ENCODE results near the gene GDPD5.

The GDPD5 gene

DNA sequence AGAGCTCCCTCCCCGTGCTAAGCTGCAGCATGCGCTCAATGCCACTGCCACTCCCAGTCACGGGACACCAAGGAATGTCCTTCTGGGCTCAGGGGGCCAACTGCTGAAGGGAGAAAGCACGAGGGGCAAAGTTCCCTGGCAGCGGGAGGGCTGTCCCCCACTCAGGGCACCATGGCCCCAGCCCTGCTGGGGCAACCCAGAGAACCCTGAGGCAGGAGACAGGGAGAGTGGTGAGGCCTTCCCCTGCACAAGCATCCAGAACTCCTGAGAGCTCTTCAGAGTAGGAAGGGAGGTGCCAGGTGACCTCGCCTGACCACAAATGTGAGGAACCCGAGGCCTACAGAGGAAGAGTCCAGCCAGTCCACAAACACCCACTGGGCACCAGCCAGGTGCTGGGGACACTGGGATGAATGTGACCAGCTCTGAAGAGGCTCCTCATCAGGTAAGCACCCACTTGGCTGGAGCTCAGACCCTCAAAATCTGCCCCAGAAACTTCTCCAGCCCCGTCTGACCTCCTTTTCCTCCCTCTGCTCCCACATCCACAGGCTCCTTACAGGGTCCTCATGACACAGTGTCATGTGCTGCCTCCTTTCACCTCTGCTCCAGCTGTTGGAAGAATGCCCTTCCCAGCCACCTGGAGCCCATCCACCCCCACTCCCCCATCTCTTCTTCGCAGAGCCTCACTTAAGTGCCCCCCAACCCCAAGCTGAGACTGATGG lies 15.6 kb downstream of the GDPD5 start:
- DNase-seq = no peak

DNA sequence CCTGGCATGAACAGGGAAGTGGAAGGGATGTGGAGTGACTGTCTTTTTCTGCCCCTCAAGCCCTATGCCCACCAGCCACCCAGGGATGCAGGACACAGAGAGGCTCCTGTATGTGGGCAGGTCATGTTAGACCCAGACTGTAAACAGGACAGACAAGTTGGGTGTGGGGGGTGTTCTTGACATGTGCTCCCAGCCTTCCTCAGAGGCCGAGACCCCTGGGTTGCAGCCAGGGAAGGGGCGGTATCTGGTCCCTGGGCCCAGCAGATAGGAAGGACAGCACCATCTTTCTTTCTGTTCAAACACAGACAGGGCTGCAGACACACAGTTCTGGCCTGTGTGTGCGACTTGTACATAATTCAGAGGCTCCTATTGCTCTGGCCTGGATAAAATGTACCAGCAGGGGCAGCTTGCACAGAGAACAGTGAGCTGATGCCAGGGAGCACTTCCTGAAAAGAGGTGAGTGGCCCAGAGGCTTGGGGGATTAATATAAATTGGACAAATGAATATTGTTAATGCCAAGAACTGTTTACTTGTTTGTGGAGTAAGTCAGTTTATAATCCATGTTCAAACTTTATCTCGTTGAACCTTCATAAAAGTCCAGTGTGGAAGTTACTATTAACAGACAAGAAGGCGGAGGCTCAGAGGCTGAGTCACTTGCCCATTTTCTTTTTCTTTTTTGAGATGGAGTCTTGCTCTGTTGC lies 16.6 kb downstream of the GDPD5 start:
- DNase-seq = no peak

DNA sequence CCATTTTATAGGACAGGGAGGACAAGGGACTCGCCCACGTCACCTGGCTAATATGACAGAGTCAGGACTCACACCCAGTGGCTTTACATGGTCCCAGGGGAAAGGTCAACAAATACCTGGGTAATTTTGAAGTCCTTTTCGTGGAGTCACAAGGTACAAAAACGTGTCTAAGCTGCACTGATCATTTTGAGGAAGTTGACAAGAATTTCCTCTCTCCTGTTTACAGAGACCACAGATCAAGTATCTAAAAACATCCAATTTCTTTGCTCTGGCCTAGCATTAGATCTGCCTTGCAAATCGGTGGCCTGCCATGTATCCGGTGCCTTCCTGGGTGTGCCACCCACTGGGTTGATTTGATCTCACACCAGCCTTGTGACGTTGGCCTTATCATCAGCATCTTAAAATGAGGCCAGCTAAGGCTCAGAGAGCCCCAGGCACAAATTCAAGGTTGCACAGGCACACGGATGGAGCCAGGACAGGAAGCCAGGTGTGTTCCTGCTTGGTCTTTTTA lies 17.6 kb downstream of the GDPD5 start:
- no peak for DNase-seq

DNA sequence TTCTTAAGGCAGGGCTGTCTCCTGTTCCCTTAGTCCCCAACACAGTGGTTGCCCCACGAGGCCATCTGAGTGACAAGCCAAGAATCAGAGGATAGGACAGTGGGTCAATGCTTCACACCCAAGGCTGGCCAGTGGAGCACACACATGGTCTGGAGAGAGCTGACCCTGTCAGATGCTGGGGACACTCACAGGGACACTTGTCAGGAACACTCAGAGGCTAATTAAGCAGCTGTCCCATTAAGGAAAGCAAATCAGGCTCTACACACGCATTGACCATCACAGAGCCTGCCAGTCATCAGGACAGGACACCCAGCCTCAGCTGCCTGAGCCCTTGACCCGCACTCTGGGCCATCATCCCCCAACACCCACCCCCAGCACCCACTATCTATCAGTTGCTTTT lies 18.2 kb downstream of the GDPD5 start:
- DNase-seq = no peak

DNA sequence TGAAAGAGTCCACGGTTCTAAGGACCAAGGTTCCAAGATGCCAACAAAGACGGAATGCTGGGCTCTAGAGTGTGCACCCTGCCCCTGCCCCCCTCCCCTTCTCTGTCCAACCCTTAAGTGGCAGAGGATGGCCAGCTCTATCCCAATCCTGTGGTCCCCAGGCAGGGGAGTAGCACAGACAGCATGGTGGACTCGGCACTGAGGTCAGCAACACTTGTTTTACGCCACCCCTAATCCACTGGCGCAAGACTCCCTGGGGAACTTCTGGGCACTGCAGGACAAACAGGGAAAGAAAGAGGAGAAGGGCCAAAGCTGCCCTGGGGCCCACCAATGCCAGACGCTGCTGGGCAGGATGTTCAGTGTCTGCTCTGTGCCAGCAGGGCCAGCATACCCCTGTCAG lies 18.9 kb downstream of the GDPD5 start:
- no peak for DNase-seq

DNA sequence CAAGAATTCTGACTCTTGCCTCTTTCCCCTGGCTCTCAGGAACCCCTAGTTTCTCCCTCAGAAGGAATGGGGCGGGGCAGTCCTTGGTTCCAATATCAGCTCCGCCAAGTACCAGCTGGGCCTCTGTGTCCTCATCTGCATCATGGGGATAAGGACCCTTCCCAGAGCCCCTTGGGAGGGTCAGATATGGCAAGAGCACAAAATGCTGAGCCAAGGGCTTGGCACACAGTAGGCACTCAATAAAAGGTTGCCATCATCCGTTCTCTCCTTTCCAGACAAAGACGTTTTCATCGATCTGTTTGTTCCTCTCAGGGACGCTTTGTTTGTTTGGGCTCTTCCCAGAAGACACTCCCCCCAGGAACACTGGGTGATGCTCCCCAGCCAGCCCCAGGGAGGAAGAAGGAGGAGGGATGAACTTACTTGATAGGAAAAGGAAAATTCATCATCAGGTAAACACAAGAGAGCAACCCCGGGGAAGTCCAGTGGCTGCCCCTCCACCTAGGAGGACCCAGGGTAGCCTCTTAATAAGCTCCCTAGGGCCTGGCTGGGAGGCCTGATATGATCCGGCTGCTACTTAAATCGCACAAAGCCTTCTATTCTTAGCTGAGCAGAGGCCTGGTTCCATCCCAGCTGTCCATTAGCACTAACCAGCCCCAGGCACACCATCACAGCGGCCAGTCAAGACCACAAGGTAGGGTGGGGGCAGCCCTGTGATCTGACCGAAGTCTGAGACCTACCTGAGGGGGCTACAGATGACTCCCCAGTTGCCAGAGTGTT lies 19.6 kb downstream of the GDPD5 start:
- DNase-seq = no peak

DNA sequence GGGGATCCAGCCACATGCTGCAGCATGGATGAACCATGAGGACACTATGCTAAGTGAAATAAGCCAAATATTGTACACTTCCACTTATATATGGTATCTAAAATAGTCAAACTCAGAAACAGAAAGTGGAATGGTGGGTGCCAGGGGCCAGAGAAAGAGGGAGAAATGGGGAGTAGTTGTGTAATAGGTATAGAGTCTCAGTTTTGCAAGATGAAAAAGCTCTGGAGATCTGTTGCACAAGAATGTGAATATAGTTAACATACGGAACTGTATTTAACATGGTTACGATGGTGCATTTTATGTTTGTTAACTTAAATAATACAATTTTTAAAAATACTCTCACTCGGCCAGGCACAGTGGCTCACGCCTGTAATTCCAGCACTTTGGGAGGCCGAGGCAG lies 21.2 kb downstream of the GDPD5 start:
- DNase-seq = no peak

DNA sequence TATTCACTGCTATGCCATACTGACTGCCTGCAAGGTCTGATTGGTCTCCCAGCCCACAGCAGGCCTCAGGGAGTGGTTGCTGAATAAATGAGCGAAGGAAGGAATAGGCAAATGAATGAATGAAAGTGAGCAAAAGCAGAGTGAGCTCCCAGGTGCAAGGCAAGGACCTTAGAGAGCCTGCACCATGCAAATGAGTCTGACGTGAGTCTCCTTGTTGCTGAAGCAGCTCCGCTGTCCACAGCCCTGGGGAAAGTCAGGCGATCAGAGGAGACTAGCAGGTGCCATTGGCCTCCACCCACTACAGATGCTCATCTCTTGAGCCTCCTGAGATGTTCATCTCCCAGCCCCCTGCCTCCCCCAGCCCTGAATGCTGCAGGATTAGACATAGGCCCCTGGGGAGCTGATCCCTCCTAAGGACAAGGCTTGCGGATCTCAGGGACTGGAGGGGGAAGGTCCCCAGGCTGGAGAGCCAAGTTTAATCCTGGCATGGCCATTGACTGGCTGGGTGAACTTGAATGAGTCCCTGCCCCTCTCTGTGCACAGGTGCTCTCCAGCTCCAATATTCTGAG lies 22.1 kb downstream of the GDPD5 start:
- DNase-seq = no peak

DNA sequence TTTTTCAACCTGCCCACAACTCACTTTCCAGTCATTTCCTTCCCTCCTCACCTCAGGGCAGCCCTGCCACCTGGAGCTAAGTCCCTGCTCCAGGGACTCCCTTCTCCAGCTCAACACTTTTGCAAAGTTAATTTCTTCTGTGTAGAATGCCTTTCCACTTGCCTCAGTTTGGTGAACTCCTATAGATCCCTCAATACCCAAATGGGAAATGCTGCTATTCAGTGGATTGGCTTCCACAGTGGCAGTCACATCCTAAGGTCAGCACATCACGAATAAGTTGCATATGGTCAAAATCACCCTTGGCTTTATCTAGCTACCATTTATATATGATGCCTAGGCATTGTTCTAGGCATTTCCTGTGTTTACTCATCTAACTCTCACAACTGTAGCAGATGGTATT lies 23.6 kb downstream of the GDPD5 start:
- no peak for DNase-seq

DNA sequence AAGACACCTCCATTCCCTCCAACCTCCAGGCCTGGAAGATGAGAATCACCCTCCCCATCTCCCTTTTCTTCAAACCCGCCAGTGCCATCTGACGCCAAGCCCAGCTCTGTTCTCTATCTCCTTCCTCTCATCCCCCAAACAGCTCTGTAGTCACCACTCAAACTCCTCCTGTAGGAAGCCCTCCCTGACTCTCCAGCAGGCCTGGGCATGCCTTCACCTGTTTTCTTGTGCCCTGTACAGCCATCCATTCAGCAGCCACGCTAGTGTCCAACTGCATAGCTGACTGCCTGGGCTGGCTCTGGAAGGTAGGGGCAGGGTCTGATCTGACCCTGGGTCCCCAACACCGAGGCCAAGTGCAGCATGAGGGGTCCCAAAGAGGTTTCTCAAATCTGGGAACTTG lies 25.0 kb downstream of the GDPD5 start:
- DNase-seq = no peak

DNA sequence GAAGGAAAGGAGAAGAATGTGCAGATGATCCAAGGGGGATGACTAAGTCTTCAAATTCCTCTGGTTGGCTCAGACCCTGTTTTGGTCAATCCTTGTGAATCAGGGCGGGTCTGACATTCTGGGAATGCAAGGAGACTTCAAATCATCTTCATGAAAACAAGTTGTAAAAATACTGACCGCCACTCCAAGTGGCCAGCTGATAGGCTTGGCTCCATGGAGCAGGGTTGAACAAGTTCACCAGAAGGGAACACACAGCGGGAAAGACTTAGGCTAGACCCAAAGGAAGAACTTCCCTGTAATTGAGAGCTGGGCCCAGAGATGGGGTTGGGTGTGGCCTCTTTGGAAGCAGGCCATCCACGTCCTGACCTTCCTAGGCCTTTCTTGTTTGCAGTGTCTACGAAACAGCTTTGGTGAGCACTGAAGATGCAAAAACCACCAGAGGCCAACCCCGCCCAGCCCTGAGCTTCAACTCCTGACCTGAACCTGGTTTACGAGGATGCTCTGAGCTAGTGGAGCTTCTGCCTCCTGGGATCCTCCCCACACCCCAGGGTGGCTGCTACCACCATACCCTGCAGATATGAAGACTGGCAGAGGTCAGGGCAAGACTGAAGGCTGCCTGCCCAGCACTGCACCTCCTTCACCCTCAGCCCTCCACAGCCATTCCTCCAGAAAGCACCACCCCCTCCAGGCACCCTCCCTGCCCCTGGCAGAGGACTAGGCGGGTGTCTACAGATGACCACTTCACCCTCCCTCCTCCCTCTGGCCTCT lies 26.1 kb downstream of the GDPD5 start:
- DNase-seq = no peak

DNA sequence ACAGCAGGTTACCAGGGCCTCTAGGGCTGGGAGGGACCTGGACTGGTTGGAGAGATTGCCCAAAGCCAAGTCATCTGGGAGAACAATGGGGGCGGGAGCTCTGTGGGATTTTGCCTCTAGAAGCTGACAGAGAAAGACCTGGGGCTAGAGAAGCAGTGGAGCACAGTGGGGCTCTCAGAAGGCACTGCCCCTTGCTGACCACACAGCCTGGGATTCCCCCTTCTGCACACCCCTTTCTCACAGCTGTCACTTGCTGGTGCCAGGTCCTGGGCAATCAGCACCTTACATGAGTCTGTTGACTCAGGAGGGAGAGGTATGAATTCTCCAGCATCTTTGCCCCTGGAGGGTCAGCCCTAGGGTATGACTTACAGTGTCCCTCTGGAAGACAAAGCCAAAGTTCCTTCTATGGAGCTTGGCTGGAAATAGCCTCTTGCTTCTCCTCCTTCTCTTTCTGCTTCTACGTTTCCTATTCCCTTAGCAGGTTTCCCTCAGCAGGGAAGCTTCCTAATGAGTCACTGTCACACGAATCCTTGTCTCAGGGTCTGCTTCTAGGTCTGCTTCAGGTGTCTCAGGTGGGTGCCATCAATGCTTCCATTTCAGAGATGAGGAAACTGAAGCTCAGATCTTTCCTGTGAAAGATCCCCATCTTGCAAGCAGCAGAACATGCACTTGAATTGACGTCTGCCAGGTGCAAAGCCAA lies 27.0 kb downstream of the GDPD5 start:
- DNase-seq = no peak

DNA sequence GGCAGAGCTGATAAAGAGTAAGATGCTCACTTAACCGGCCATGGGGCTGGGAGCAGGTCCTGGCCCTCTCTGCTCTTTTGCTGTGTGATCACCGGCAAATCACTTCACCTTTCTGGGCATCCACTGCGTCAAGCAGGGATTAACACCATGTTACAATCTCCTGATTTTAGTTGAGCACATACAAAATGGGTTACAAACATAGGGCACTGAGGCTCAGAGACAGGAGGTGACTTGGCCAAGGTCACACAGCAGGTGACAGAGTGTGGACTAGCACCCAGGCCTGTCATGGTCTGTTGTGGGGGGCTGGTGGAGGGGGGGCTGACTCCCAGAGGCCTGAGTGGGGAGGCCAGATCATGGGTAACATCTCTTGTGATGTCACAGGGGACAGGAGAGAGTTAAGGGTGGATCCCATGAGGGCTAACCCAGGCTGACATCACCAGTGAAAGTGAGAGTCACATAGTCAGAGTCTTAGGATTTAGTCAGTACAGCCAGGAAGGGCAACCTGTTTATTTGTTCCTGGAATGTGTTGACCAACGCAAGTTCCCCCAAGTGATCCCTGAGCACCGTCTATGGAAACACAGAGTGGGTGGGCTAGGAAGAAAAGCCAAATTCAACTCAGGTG lies 27.8 kb downstream of the GDPD5 start:
- no peak for DNase-seq

DNA sequence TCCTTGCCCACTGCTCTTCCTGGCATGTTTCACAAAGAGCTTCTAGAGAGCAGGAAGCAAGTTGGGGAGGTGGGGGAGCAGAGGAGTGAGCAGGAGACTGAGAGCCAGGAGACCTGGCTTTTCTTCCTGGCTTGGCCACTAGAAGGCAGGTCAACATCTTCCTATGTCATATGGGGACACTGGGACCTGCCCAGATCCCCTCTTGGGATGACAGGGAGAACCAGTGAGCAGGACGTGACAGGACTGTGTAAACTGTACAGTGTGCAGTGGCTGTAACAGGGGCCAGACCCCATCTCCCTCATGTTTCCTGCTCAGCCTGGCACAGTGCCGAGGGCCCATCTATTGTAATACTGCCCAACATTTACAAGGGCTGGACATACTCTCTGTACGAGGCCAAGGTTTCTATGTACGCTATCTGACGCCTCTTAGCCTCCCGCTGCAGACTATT lies 29.4 kb downstream of the GDPD5 start:
- DNase-seq = no peak

DNA sequence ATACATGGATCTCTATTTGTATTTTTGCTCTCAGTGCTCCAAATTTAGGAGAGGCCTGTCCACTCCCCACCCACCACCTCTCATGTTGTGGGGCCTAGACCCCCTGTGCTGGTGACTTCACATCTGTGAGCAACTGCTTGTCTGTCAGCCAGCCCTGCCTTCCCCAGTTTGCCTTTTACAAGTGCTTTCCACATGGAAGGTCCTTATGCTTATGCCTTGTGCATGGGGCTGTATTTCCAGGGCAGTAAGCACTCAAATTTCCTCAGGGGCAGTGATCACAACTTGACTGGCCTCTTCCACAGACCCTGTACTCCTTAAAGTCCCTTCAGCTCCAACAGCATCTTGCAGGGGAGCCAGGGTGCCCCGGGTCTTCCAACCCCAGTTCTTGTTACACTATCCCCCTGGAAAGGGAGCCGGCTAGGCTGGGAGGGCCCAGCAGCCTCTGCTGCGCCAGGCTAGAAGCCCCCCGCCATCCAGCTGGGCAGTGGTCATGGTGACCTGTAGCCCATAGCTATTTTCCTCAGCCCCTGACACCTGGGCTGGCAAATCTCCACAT lies 29.9 kb downstream of the GDPD5 start:
- DNase-seq = no peak

DNA sequence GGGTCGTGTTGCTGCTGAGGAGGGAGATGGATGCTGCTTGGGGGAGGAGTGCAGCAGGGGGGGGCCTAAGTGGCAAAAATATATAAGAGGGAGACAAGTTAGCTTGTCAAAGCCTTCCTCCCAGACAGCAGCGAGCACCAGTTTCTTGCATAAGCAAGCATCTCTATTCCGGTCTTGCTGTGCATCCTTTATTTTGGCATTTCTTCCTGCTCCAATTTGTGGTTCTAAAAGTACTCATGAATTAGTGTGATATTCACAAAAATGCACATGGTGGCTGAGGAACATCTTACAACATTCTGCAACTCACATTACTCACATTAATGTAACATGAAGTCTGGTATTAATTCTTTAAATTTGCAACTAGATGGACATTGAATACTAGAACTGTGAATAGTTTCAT lies 32.1 kb downstream of the GDPD5 start:
- DNase-seq = no peak

DNA sequence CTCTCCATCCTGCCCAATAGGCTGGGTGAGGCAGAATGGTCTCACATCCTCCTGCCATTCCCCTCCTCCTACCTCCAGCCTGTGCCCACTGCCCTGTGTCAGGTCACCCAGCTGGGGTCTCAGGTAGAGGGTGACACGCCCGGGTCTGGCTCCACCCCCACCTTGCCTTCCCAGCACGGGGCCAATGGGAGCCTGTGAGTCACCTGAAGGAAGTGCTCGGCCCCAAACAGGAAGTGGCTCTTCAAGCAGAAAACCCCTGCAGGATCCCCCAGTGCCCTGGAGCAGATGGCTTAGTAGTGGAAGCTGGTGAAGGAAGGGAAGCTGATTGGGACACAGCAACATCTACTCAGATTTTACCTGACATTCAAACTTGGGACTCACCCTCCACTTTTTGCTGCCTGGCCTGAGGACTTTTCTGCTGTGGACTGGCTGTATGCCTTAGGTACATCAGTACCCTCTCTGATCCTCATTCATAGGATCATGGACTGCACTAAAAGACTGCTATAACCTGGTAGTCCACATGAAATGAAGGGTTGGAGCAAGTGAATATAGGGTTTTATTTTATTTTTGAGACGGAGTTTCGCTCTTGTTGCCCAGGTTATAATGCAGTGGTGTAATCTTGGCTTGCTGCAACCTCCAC lies 33.4 kb downstream of the GDPD5 start:
- no peak for DNase-seq

DNA sequence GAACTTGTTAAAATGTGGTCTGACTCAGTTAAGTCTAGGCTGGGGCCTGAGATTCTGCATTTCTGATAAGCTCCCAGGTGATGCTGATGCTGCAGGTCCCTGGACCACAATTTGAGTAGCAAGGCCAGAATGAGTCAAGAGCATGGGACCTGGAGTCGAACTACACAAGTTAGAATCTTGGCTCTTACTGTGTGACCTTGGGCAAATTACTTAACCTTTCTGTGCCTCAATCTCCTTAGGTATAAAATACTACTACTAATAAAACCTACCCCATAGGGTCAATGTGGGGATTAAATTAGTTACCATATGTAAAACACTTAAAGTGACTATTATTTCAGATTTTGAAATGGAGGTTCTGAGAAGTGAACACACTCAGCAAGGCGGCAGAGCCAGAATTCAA lies 34.3 kb downstream of the GDPD5 start:
- DNase-seq = no peak

DNA sequence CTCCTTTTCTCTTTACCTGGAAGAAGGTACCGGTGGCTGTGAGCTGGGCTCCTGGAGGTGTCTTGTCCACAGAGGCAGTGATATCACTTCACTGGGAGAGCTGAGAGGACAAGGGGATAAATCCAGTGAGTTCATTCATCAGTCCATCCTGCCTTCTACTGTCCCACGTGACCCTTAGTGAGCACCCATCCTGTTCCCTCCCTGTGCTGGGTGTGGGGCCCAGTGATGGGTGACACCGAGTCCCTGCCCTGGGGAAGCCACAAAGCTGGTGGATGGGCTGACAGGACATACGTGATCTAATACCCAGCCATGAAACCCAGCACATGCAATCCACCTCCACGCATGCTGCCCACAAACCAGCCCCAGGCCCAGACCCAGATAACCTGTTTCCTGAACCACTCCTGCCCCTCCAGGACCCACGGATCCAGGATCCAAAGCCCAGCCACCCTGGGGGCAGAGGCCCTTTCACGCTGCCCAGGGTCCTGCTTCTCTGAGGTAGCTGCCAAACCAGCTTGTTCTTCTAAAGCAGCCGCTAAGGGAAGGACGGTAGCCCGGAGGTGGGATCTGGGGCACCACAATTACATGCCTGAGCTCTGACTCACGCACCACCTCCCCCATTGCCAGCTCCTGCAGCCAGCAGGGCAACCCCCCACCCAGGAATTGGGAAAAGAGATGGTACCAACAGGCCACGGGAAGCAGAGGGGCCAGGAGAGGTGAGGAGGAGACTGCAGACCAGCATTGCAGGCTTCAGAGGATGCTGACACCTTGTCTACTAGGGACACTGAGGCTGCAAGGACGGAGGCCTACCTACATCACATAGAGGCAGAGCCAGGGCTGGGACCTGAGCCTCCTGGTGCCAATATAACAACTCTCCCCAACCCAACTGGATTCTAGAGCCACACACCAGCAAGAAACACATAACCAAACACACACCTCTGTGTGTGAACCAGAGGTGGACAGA lies 35.2 kb downstream of the GDPD5 start:
- no peak for DNase-seq

Measured in midbrain (tissue), 1 donor.